ENCODE measurements around the gene CCDC93.

GRCh38 chr2:118013221-118013723 is 598 bp downstream of the CCDC93 start:
- TF ChIP-seq CTCF (IDR thresholded peaks at IDR 0.05) (no peak), POLR2A (IDR thresholded peaks at IDR 0.05) (no peak)

Measured in vagina (tissue), 2 donors.